ENCODE results near the gene GOLIM4. TPM values are rescaled to one million over a fixed set of nuclear protein-coding genes. Genes with fewer than 3 reads are reported as not detected.

GOLIM4 gene
- total RNA-seq, 4 donors from 2014 or later, result 13.0 to 20.8 (median 17.8) TPM

- in situ Hi-C loops (cut with MboI; ENCODE audit: low sequenced_read_pairs in 4 of 4), result no loop called here
- DNase-seq (no peak), ATAC-seq (no peak)
- no peaks in the 10 kb centered on the region for H3K4me1 ChIP-seq
- H3K36me3 ChIP-seq, result no peaks in the 10 kb centered on the region
- intact Hi-C loops (cut with DNase I; ENCODE audit: low total_unique reads), result no loop called here
- TF ChIP-seq CTCF (IDR thresholded peaks at IDR 0.05 in 4 of 5, conservative IDR thresholded peaks at IDR 0.05 in 1 of 5) (no peak), POLR2A (IDR thresholded peaks at IDR 0.05) (no peak)
- H3K9me3 ChIP-seq, result no peaks in the 10 kb centered on the region
- no peak overlapping the region for H3K27ac ChIP-seq
- no peak overlapping the region for H3K4me3 ChIP-seq
- H3K27me3 ChIP-seq, result no peaks in the 10 kb centered on the region
Observed at GRCh38 chr3:167969548-167969947, 126.2 kb downstream of the GOLIM4 start.

GRCh38 chr3:167967257-167968036, 128.3 kb downstream of the GOLIM4 start:
- H3K27ac ChIP-seq, result no peak overlapping the region
- no peak for DNase-seq
- H3K27me3 ChIP-seq, result no peaks in the 10 kb centered on the region
- no peaks in the 10 kb centered on the region for H3K9me3 ChIP-seq
- intact Hi-C loops (cut with DNase I; ENCODE audit: low total_unique reads), result no loop called here
- no peaks in the 10 kb centered on the region for H3K4me1 ChIP-seq
- no peaks in the 10 kb centered on the region for H3K36me3 ChIP-seq
- in situ Hi-C loops (cut with MboI; ENCODE audit: low sequenced_read_pairs in 4 of 4), result no loop called here
- TF ChIP-seq POLR2A (IDR thresholded peaks at IDR 0.05) (no peak), CTCF (IDR thresholded peaks at IDR 0.05 in 4 of 5, conservative IDR thresholded peaks at IDR 0.05 in 1 of 5) (no peak)
- no peak for ATAC-seq
- no peak overlapping the region for H3K4me3 ChIP-seq
